ENCODE data around the gene NMUR2. TPM values are rescaled to one million over a fixed set of nuclear protein-coding genes. Genes with fewer than 3 reads are reported as not detected.
A peak's percentile ranks its signal among the peaks of the same experiment; 100 is the strongest.

Gene NMUR2, protein sequence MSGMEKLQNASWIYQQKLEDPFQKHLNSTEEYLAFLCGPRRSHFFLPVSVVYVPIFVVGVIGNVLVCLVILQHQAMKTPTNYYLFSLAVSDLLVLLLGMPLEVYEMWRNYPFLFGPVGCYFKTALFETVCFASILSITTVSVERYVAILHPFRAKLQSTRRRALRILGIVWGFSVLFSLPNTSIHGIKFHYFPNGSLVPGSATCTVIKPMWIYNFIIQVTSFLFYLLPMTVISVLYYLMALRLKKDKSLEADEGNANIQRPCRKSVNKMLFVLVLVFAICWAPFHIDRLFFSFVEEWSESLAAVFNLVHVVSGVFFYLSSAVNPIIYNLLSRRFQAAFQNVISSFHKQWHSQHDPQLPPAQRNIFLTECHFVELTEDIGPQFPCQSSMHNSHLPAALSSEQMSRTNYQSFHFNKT
- total RNA-seq (2021; fragmentation: NEBNext Ultra II Directional; extraction: Animal tissue kit (Norgen Biotek cat#: 25700)) (not detected in 2 replicates), polyA plus RNA-seq (2011; rRNA removed) (0.11 and 0.17 TPM in 2 replicates), polyA minus RNA-seq (2011; rRNA and poly(A)+ RNA removed) (0.16 TPM in 1 of 2 replicates, not detected in the other)
- polyA plus RNA-seq (2011; cell fraction: cytosol; rRNA removed) = 0.05 TPM
- polyA plus RNA-seq (2011; cell fraction: nucleus; rRNA removed) = 0.17 TPM
- polyA plus RNA-seq (2012, experiment 1 of 2) = 0.08 to 0.23 TPM (median 0.11 TPM) in 3 of 4 replicates, not detected in the other
- not detected for polyA plus RNA-seq (2012, experiment 2 of 2)
- 0.36 TPM for polyA plus RNA-seq (2013, experiment 1 of 2)
- polyA plus RNA-seq (2013, experiment 2 of 2) = 0.20 TPM
- polyA minus RNA-seq (2011; cell fraction: cytosol; rRNA and poly(A)+ RNA removed) = not detected
- 0.50 TPM for polyA minus RNA-seq (2011; cell fraction: nucleus; rRNA and poly(A)+ RNA removed)
- long read RNA-seq, experiment 1 = 0 reads
- long read RNA-seq, experiment 2 = 0 reads

- Histone ChIP-seq H3K23ac (ENCODE audit: insufficient read length) (no peak within 1 kb of the TSS), H3K18ac (ENCODE audit: extremely low read depth, low read length) (no peak within 1 kb of the TSS; the same call in 1 of the 2 replicates), H3K56ac (replicated peaks; ENCODE audit: insufficient read length, low read depth, low read length) (no peak within 1 kb of the TSS), H3K14ac (ENCODE audit: insufficient read length) (no peak within 1 kb of the TSS), H4K8ac (ENCODE audit: extremely low read depth, insufficient read depth, low read length) (no peak within 1 kb of the TSS), H3K9ac (replicated peaks in 1 of 4; ENCODE audit: extremely low read depth in 1 of 4, low read depth in 3 of 4, low read length in 3 of 4) (no peak within 1 kb of the TSS), H3K79me2 (ENCODE audit: control insufficient read depth in 1 of 2, insufficient read depth in 2 of 2, low read length in 2 of 2) (no peaks in the 10 kb centered on the region), H3K23me2 (ENCODE audit: low read depth, low read length) (no peaks in the 10 kb centered on the region), H3K9me3 (ENCODE audit: insufficient read depth in 2 of 2, low read depth in 1 of 2, low read length in 1 of 2) (no peaks in the 10 kb centered on the region), H3K4ac (replicated peaks; ENCODE audit: insufficient read length, low read depth, low read length) (peak within 1 kb of the TSS; percentile 74), H2BK5ac (ENCODE audit: low read depth, low read length) (no peak within 1 kb of the TSS), H3K27me3 (replicated peaks in 1 of 4; ENCODE audit: control insufficient read depth in 3 of 4, extremely low read depth in 1 of 4, insufficient read depth in 3 of 4, low read length in 3 of 4) (no peaks in the 10 kb centered on the region), H3K4me1 (replicated peaks in 1 of 4; ENCODE audit: control insufficient read depth in 3 of 4, insufficient read depth in 4 of 4, low read length in 3 of 4) (0 out of 7 replicates have a peak, but pooled peaks cover 0 to 2% (median 0%) of the 10 kb centered on the region in 4 experiments), H3K27ac (ENCODE audit: low read depth, low read length) (no peak within 1 kb of the TSS), H2BK120ac (replicated peaks; ENCODE audit: low read depth, low read length) (no peak within 1 kb of the TSS), H3K79me1 (ENCODE audit: low read depth, low read length) (no peaks in the 10 kb centered on the region), H2BK15ac (ENCODE audit: low read length) (peak within 1 kb of the TSS; percentile 61; the same call in 1 of the 2 replicates), H3K4me2 (ENCODE audit: insufficient read depth in 1 of 2, low read depth in 2 of 2, low read length in 2 of 2) (no peak within 1 kb of the TSS), H2BK12ac (ENCODE audit: low read depth, low read length) (no peak within 1 kb of the TSS), H2AK5ac (ENCODE audit: low read depth, low read length) (no peak within 1 kb of the TSS), H4K20me1 (replicated peaks in 1 of 2; ENCODE audit: control insufficient read depth in 1 of 2, insufficient read depth in 2 of 2, low read length in 2 of 2) (no peaks in the 10 kb centered on the region), H3K36me3 (ENCODE audit: control insufficient read depth in 2 of 4, insufficient read depth in 4 of 4, low read length in 3 of 4) (no peaks in the 10 kb centered on the region; a peak in 1 of 8 replicates), H3K4me3 (ENCODE audit: extremely low read depth in 1 of 4, insufficient read depth in 2 of 4, low read depth in 3 of 4, low read length in 4 of 4) (no peak within 1 kb of the TSS), H2BK20ac (ENCODE audit: low read length) (no peak within 1 kb of the TSS), H4K91ac (replicated peaks; ENCODE audit: insufficient read length, low read length) (no peak within 1 kb of the TSS), H2AFZ (ENCODE audit: low read length) (peak within 1 kb of the TSS; percentile 56), H4K5ac (ENCODE audit: insufficient read length, low read depth, low read length) (no peak within 1 kb of the TSS)
- peak; percentile 68 for FAIRE-seq
- whole genome bisulfite sequencing, 2 experiments (ENCODE audit: extremely low coverage in 1 of 2, insufficient coverage in 1 of 2, insufficient read length in 1 of 2, insufficient replicate concordance in 2 of 2, low coverage in 1 of 2, low lambda C conversion rate in 2 of 2, missing lambda C conversion rate in 1 of 2) = 57% methylated on average over 7 of the region's 7 CpGs; no CpG with 5 or more reads in 1 of the 2 experiments
- CTCF ChIA-PET (ENCODE audit: partially characterized antibody) = interaction anchor here (1.0 to 1.1 kb wide), 2 partner anchors 10 to 20 kb away, joined by 3 read pairs; no protein-coding TSS in a partner anchor
- peak; percentile 31 to 57 for DNase-seq (ENCODE audit: low read depth in 1 of 2, low spot score in 2 of 2)
- POLR2A ChIA-PET (ENCODE audit: partially characterized antibody) = interaction anchor here (0.9 kb wide), 1 partner anchor 16 kb away, joined by 7 read pairs; no protein-coding TSS in a partner anchor
- TF ChIP-seq KDM5A (IDR thresholded peaks at IDR 0.05; ENCODE audit: low read length) (no peak), FOSL1 (IDR thresholded peaks at IDR 0.05; ENCODE audit: insufficient read depth, low read depth, low read length) (no peak), BACH1 (IDR thresholded peaks at IDR 0.05; ENCODE audit: low read length) (no peak), ASH2L (IDR thresholded peaks at IDR 0.05; ENCODE audit: low read length) (no peak), CTBP2 (IDR thresholded peaks at IDR 0.05; ENCODE audit: borderline replicate concordance, insufficient read depth, insufficient read length, low read length) (no peak), SRF (IDR thresholded peaks at IDR 0.05; ENCODE audit: low read depth, low read length) (no peak), GTF2F1 (IDR thresholded peaks at IDR 0.05; ENCODE audit: borderline replicate concordance, low read depth, low read length) (no peak), CBX8 (IDR thresholded peaks at IDR 0.05; ENCODE audit: borderline replicate concordance, low read depth, low read length) (no peak)
- TF ChIP-seq, protein P1, sequence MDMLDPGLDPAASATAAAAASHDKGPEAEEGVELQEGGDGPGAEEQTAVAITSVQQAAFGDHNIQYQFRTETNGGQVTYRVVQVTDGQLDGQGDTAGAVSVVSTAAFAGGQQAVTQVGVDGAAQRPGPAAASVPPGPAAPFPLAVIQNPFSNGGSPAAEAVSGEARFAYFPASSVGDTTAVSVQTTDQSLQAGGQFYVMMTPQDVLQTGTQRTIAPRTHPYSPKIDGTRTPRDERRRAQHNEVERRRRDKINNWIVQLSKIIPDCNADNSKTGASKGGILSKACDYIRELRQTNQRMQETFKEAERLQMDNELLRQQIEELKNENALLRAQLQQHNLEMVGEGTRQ (IDR thresholded peaks at IDR 0.05; ENCODE audit: low read length) = no peak
Measured at GRCh38 chr5:152405145-152405544, at the start of gene NMUR2. Gene NMUR2, minus strand, starts transcription at chr5:152405279. Its CDS starts 166 bp downstream, at chr5:152405113.

Measured in H1 (cell line).